ENCODE results near the gene SDHA.
"Not testable (repeated sequence)": the region's sequence is repeated elsewhere in the genome, so short reads cannot be mapped to it uniquely, and the experiment has no call there.

DNA sequence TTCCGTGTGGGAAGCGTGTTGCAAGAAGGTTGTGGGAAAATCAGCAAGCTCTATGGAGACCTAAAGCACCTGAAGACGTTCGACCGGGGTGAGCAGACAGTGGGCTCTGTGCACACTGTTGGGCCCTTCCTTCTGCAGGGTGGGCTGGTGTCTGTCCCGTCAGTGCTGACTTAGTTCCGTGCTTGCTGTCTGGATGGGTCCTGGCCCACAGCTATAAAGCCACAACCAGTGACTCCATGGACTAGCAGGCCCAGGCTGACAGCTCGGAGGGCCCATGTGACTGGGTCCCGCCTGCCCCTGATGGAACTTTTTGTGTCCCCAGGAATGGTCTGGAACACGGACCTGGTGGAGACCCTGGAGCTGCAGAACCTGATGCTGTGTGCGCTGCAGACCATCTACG lies 32.9 kb downstream of the SDHA start:
- TF ChIP-seq CTCF (IDR thresholded peaks at IDR 0.05; ENCODE audit: low read depth, low read length); EZH2phosphoT487 (IDR thresholded peaks at IDR 0.05; ENCODE audit: low read depth): not testable (repeated sequence)

All from OCI-LY3 (cell line).